Mesenchymal stem cell (in vitro differentiated cells and primary cell): Measurements from ENCODE around the gene RDH13.
"Not testable (repeated sequence)": the region's sequence is repeated elsewhere in the genome, so short reads cannot be mapped to it uniquely, and the experiment has no call there.

Source experiments
- DNase-seq: peaks from one replicate; pipeline ENCODE4 v3.0.0-alpha.2; 2013
- H2AFZ ChIP-seq: one replicate; pipeline ENCODE4 v1.6.1; 2013; ENCODE audit warnings: low read depth, mild to moderate bottlenecking, control low read depth, inconsistent platforms, low read length, moderate library complexity
- H2AK5ac ChIP-seq: 2 replicates; pipeline ENCODE4 v1.6.1; 2013; ENCODE audit warnings: low read length, moderate library complexity, mild to moderate bottlenecking, inconsistent platforms; ENCODE audit not compliant: severe bottlenecking
- H2BK120ac ChIP-seq: one replicate; pipeline ENCODE4 v1.6.1; 2013; ENCODE audit warnings: low read depth, mild to moderate bottlenecking, inconsistent platforms, low read length, moderate library complexity
- H2BK12ac ChIP-seq, 2 experiments: one replicate each; pipeline ENCODE4 v1.6.1; 2013; ENCODE audit warnings: inconsistent platforms in 2 of 2, low read length in 2 of 2, mild to moderate bottlenecking in 2 of 2, moderate library complexity in 2 of 2, control low read depth in 1 of 2
- H2BK15ac ChIP-seq: one replicate; pipeline ENCODE4 v1.6.1; 2013; ENCODE audit warnings: mild to moderate bottlenecking, low read depth, inconsistent platforms; ENCODE audit not compliant: poor library complexity, severe bottlenecking
- H2BK5ac ChIP-seq: 2 replicates; pipeline ENCODE4 v1.6.1; 2013; ENCODE audit warnings: low read depth, mild to moderate bottlenecking, low read length, control low read depth, inconsistent platforms; ENCODE audit not compliant: poor library complexity, severe bottlenecking
- H3K14ac ChIP-seq, 2 experiments: one replicate each; pipeline ENCODE4 v1.6.1; 2013; ENCODE audit warnings: inconsistent platforms in 2 of 2, low read length in 2 of 2, control low read depth in 1 of 2, mild to moderate bottlenecking in 1 of 2, moderate library complexity in 1 of 2
- H3K18ac ChIP-seq, 2 experiments: one replicate each; pipeline ENCODE4 v1.6.1; 2013; ENCODE audit warnings: inconsistent platforms in 2 of 2, low read length in 2 of 2, control low read depth in 1 of 2, low read depth in 1 of 2, mild to moderate bottlenecking in 1 of 2
- H3K23ac ChIP-seq, 2 experiments: one replicate each; pipeline ENCODE4 v1.6.1; 2013; ENCODE audit warnings: inconsistent platforms in 2 of 2, low read length in 2 of 2, mild to moderate bottlenecking in 2 of 2, moderate library complexity in 2 of 2, control low read depth in 1 of 2
- H3K27ac ChIP-seq: 2 replicates; pipeline ENCODE4 v1.5.1; 2013; ENCODE audit warnings: mild to moderate bottlenecking, moderate library complexity, low read length, control low read depth, inconsistent platforms; ENCODE audit not compliant: poor library complexity, severe bottlenecking
- H3K27me3 ChIP-seq, 2 experiments: 2 replicates each; pipeline versions ENCODE4 v1.6.1 to v1.7.0; 2013; ENCODE audit warnings: low read length in 2 of 2, mild to moderate bottlenecking in 2 of 2, moderate library complexity in 2 of 2, control low read depth in 1 of 2, inconsistent platforms in 1 of 2; ENCODE audit not compliant: control insufficient read depth in 1 of 2, insufficient read depth in 1 of 2
- H3K36me3 ChIP-seq, 2 experiments: 2 replicates each; pipeline versions ENCODE4 v1.6.1 to v1.7.0; 2013; ENCODE audit warnings: low read length in 2 of 2, control low read depth in 1 of 2, inconsistent platforms in 1 of 2, low read depth in 1 of 2, mild to moderate bottlenecking in 1 of 2; ENCODE audit not compliant: insufficient read depth in 2 of 2, control insufficient read depth in 1 of 2
- H3K4ac ChIP-seq, 2 experiments: one replicate each; pipeline ENCODE4 v1.6.1; 2013; ENCODE audit warnings: inconsistent platforms in 2 of 2, low read length in 2 of 2, mild to moderate bottlenecking in 2 of 2, moderate library complexity in 2 of 2, control low read depth in 1 of 2, low read depth in 1 of 2
- H3K4me1 ChIP-seq: 2 replicates; pipeline ENCODE4 v1.6.1; 2013; ENCODE audit warnings: low read depth, low read length, control low read depth; ENCODE audit not compliant: control insufficient read depth, insufficient read depth
- H3K4me2 ChIP-seq: 2 replicates; pipeline ENCODE4 v1.6.1; 2013; ENCODE audit warnings: low read length, mild to moderate bottlenecking, inconsistent platforms; ENCODE audit not compliant: poor library complexity, severe bottlenecking
- H3K4me3 ChIP-seq, 2 experiments: 2 replicates each; pipeline versions ENCODE4 v1.5.1 to v1.7.0; 2013; ENCODE audit warnings: low read length in 2 of 2, mild to moderate bottlenecking in 2 of 2, control low read depth in 1 of 2, low read depth in 1 of 2; ENCODE audit not compliant: insufficient read depth in 1 of 2
- H3K79me1 ChIP-seq: replicated peaks from 2 replicates; pipeline ENCODE4 v1.6.1; 2013; ENCODE audit warnings: mild to moderate bottlenecking, control low read depth, low read length, inconsistent platforms; ENCODE audit not compliant: poor library complexity, severe bottlenecking
- H3K9ac ChIP-seq: 2 replicates; pipeline ENCODE4 v1.7.0; 2013; ENCODE audit warnings: mild to moderate bottlenecking, low read length, moderate library complexity
- H3K9me3 ChIP-seq: 2 replicates; pipeline ENCODE4 v1.7.0; 2013; ENCODE audit warnings: mild to moderate bottlenecking, low read length; ENCODE audit not compliant: control insufficient read depth
- H4K8ac ChIP-seq: one replicate; pipeline ENCODE4 v1.6.1; 2013; ENCODE audit warnings: inconsistent platforms, mild to moderate bottlenecking, low read length, moderate library complexity
- H4K91ac ChIP-seq: one replicate; pipeline ENCODE4 v1.6.1; 2013; ENCODE audit warnings: mild to moderate bottlenecking, low read length, inconsistent platforms
- WGBS: methylation state at CpG from one replicate; pipeline ENCODE4 v1.1.7; 2013; ENCODE audit warnings: mixed read lengths; 5-methylcytosine and 5-hydroxymethylcytosine counted together

RDH13 gene

GRCh38 chr19:55028757-55029156, 34.2 kb downstream of the RDH13 start:
- Histone ChIP-seq H3K79me1 (no peaks in the 10 kb centered on the region), H3K36me3 (no peaks in the 10 kb centered on the region), H3K4me2 (no peak overlapping the region), H4K91ac (no peak overlapping the region), H3K9ac (no peak overlapping the region), H3K4me3 (no peak overlapping the region), H2BK15ac (no peak overlapping the region), H2AFZ (no peak overlapping the region), H2BK120ac (no peak overlapping the region), H2AK5ac (no peak overlapping the region), H2BK12ac (no peak overlapping the region), H3K9me3 (no peaks in the 10 kb centered on the region), H4K8ac (no peak overlapping the region), H3K4ac (no peak overlapping the region), H3K27ac (no peak overlapping the region), H3K27me3 (no peaks in the 10 kb centered on the region), H3K4me1 (no peaks in the 10 kb centered on the region), H3K14ac (no peak overlapping the region), H2BK5ac (no peak overlapping the region), H3K18ac (no peak overlapping the region), H3K23ac (no peak overlapping the region)
- DNase-seq: no peak
- WGBS: 91% methylated on average over 7 of the region's 7 CpGs

GRCh38 chr19:55027472-55028337, 35.2 kb downstream of the RDH13 start:
- Histone ChIP-seq H3K27ac (no peak overlapping the region), H3K4me3 (no peak overlapping the region), H3K23ac (no peak overlapping the region), H4K8ac (no peak overlapping the region), H3K9ac (no peak overlapping the region), H3K79me1 (no peaks in the 10 kb centered on the region), H2AK5ac (no peak overlapping the region), H3K9me3 (peaks cover 4% of the 10 kb centered on the region), H2BK12ac (no peak overlapping the region), H3K4ac (no peak overlapping the region), H3K4me1 (no peaks in the 10 kb centered on the region), H2AFZ (no peak overlapping the region), H2BK120ac (no peak overlapping the region), H2BK5ac (no peak overlapping the region), H2BK15ac (no peak overlapping the region), H4K91ac (no peak overlapping the region), H3K18ac (no peak overlapping the region), H3K36me3 (no peaks in the 10 kb centered on the region), H3K14ac (no peak overlapping the region), H3K4me2 (no peak overlapping the region), H3K27me3 (no peaks in the 10 kb centered on the region)
- WGBS: 85% methylated on average over 21 of the region's 21 CpGs
- no peak for DNase-seq

GRCh38 chr19:55027140-55027471, 35.8 kb downstream of the RDH13 start:
- H3K4me2 ChIP-seq, H2BK120ac ChIP-seq, H3K23ac ChIP-seq, H2AFZ ChIP-seq, H3K9ac ChIP-seq, H2BK15ac ChIP-seq, H3K9me3 ChIP-seq, DNase-seq, H4K8ac ChIP-seq, H2BK5ac ChIP-seq, H2AK5ac ChIP-seq, H2BK12ac ChIP-seq, H4K91ac ChIP-seq, H3K4me1 ChIP-seq, H3K27me3 ChIP-seq, H3K36me3 ChIP-seq, H3K18ac ChIP-seq, H3K4me3 ChIP-seq, H3K14ac ChIP-seq, H3K79me1 ChIP-seq, H3K27ac ChIP-seq, H3K4ac ChIP-seq: not testable (repeated sequence)
- 94% methylated on average over 8 of the region's 12 CpGs for WGBS

DNA sequence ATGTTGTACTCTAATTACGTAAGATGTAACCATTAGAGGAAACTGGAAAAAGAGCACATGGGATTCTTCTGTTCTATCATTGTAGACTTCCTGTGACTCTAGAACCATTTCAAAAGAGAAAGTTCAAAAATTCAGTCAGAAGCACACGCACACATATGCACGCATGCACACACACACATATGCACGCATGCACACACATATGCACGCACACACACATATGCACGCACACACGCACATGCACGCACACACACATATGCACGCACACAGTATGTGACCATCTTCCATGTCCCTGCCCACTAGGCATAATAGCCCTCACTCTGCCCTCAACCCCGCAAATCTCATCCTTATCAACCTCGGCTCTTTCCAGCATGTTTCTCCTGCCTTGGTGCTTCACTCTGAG, 38.8 kb downstream of the RDH13 start:
- H2BK120ac ChIP-seq: no peak overlapping the region
- no peak overlapping the region for H3K4me3 ChIP-seq
- no peak overlapping the region for H4K91ac ChIP-seq
- H2BK12ac ChIP-seq: no peak overlapping the region
- no peaks in the 10 kb centered on the region for H3K79me1 ChIP-seq
- H3K27me3 ChIP-seq: no peaks in the 10 kb centered on the region
- H2AK5ac ChIP-seq: no peak overlapping the region
- H3K4me1 ChIP-seq: no peaks in the 10 kb centered on the region
- WGBS: 86% methylated on average over 10 of the region's 11 CpGs
- no peak for DNase-seq
- H2BK15ac ChIP-seq: no peak overlapping the region
- H3K14ac ChIP-seq: no peak overlapping the region
- H4K8ac ChIP-seq: no peak overlapping the region
- no peak overlapping the region for H3K9ac ChIP-seq
- H3K4ac ChIP-seq: no peak overlapping the region
- H3K18ac ChIP-seq: no peak overlapping the region
- no peaks in the 10 kb centered on the region for H3K36me3 ChIP-seq
- no peak overlapping the region for H3K27ac ChIP-seq
- H2BK5ac ChIP-seq: no peak overlapping the region
- H3K23ac ChIP-seq: no peak overlapping the region
- H3K9me3 ChIP-seq: peaks cover 4% of the 10 kb centered on the region
- H2AFZ ChIP-seq: no peak overlapping the region
- H3K4me2 ChIP-seq: no peak overlapping the region
